ENCODE data around the gene MIA3. TPM values are rescaled to one million over a fixed set of nuclear protein-coding genes. Genes with fewer than 3 reads are reported as not detected.

The MIA3 gene
- total and polyA plus RNA-seq, 4 donors: 20.7 to 69.3 (median 41.6) TPM

GRCh38 chr1:222653178-222653827 lies 35.4 kb downstream of the MIA3 start:
- H3K9ac ChIP-seq (ENCODE audit: insufficient read depth in 1 of 2, low read length in 2 of 2): no peak overlapping the region
- H3K27ac ChIP-seq (ENCODE audit: low read depth in 1 of 2, low read length in 1 of 2): no peak overlapping the region
- no peaks in the 10 kb centered on the region for H3K9me3 ChIP-seq (ENCODE audit: control insufficient read depth in 4 of 4, insufficient read depth in 3 of 4, low read length in 3 of 4)
- H3K36me3 ChIP-seq (ENCODE audit: control insufficient read depth in 4 of 4, insufficient read depth in 4 of 4, low read length in 4 of 4): peaks cover 21 to 65% (median 36%) of the 10 kb centered on the region in 4 donors
- no peak for ATAC-seq (ENCODE audit: insufficient read depth, low FRiP score)
- peaks cover 0 to 9% (median 0%) of the 10 kb centered on the region in 5 donors for H3K4me1 ChIP-seq (ENCODE audit: control insufficient read depth in 5 of 5, insufficient read depth in 5 of 5, low read length in 5 of 5)
- no peak overlapping the region for H3K4me3 ChIP-seq
- 66 to 79% methylated on average over 2 of the region's 2 CpGs for WGBS, 2 donors
- DNase-seq: no peak
- no peak for TF ChIP-seq CTCF (IDR thresholded peaks at IDR 0.05; ENCODE audit: control extremely low read depth, extremely low read depth)
- H3K27me3 ChIP-seq (ENCODE audit: control insufficient read depth in 3 of 3, insufficient read depth in 3 of 3, low read length in 2 of 3): no peaks in the 10 kb centered on the region

GRCh38 chr1:222654849-222655248 lies 37.0 kb downstream of the MIA3 start:
- Histone ChIP-seq H3K4me3 (no peak overlapping the region), H3K4me1 (ENCODE audit: control insufficient read depth in 5 of 5, insufficient read depth in 5 of 5, low read length in 5 of 5) (peaks cover 0 to 9% (median 0%) of the 10 kb centered on the region in 5 donors), H3K9me3 (ENCODE audit: control insufficient read depth in 4 of 4, insufficient read depth in 3 of 4, low read length in 3 of 4) (no peaks in the 10 kb centered on the region), H3K27me3 (ENCODE audit: control insufficient read depth in 3 of 3, insufficient read depth in 3 of 3, low read length in 2 of 3) (no peaks in the 10 kb centered on the region), H3K9ac (ENCODE audit: insufficient read depth in 1 of 2, low read length in 2 of 2) (no peak overlapping the region), H3K36me3 (ENCODE audit: control insufficient read depth in 4 of 4, insufficient read depth in 4 of 4, low read length in 4 of 4) (peaks cover 19 to 69% (median 41%) of the 10 kb centered on the region in 4 donors), H3K27ac (ENCODE audit: low read depth in 1 of 2, low read length in 1 of 2) (no peak overlapping the region)
- ATAC-seq (ENCODE audit: insufficient read depth, low FRiP score) (peak; percentile 58), DNase-seq (peak in 1 of 3 donors; percentile 8)
- 21 to 34% methylated on average over 5 of the region's 5 CpGs for WGBS, 2 donors
- peak; percentile 2 for TF ChIP-seq CTCF (IDR thresholded peaks at IDR 0.05; ENCODE audit: control extremely low read depth, extremely low read depth)

GRCh38 chr1:222656391-222657155 lies 38.7 kb downstream of the MIA3 start:
- Histone ChIP-seq H3K4me3 (no peak overlapping the region), H3K36me3 (ENCODE audit: control insufficient read depth in 4 of 4, insufficient read depth in 4 of 4, low read length in 4 of 4) (peaks cover 20 to 72% (median 46%) of the 10 kb centered on the region in 4 donors), H3K27ac (ENCODE audit: low read depth in 1 of 2, low read length in 1 of 2) (no peak overlapping the region), H3K4me1 (ENCODE audit: control insufficient read depth in 5 of 5, insufficient read depth in 5 of 5, low read length in 5 of 5) (peaks cover 0 to 9% (median 0%) of the 10 kb centered on the region in 5 donors), H3K9ac (ENCODE audit: insufficient read depth in 1 of 2, low read length in 2 of 2) (no peak overlapping the region), H3K9me3 (ENCODE audit: control insufficient read depth in 4 of 4, insufficient read depth in 3 of 4, low read length in 3 of 4) (no peaks in the 10 kb centered on the region), H3K27me3 (ENCODE audit: control insufficient read depth in 3 of 3, insufficient read depth in 3 of 3, low read length in 2 of 3) (no peaks in the 10 kb centered on the region)
- no peak for TF ChIP-seq CTCF (IDR thresholded peaks at IDR 0.05; ENCODE audit: control extremely low read depth, extremely low read depth)
- DNase-seq: no peak
- 93 to 96% methylated on average over 2 of the region's 2 CpGs for WGBS, 2 donors
- no peak for ATAC-seq (ENCODE audit: insufficient read depth, low FRiP score)
